Tibial nerve (tissue), 4 donors: ENCODE data around the gene GPC3.

Experiments
- CTCF ChIP-seq, 5 experiments: fragments of 200-600 bp in 3 of 5; fragments of 450-650 bp in 2 of 5; sonication (generic) in 3 of 5; IDR thresholded peaks; one replicate each; pipeline ENCODE4 v1.5.1; 2016 to 2019; ENCODE audit warnings: antibody characterized with exemption in 5 of 5, mild to moderate bottlenecking in 3 of 5, moderate library complexity in 2 of 5
- EP300 ChIP-seq, 2 donors: sonication (generic); formaldehyde crosslinking; IDR thresholded peaks; one replicate each; pipeline ENCODE4 v1.6.1; 2017; ENCODE audit warnings: antibody characterized with exemption in 2 of 2, mild to moderate bottlenecking in 1 of 2
- POLR2A ChIP-seq, 2 donors: fragments of 450-650 bp; IDR thresholded peaks; one replicate each; pipeline ENCODE4 v1.6.1; 2017; ENCODE audit warnings: antibody characterized with exemption in 2 of 2, mild to moderate bottlenecking in 2 of 2, moderate library complexity in 2 of 2

- TF ChIP-seq CTCF (IDR thresholded peaks at IDR 0.05), result no peak
- no peak for TF ChIP-seq POLR2A (IDR thresholded peaks at IDR 0.05)
- no peak for TF ChIP-seq EP300 (IDR thresholded peaks at IDR 0.05)
Observed at GRCh38 chrX:133913658-133914388, 71.6 kb downstream of the GPC3 start.
